ENCODE measurements around the gene SOS1.
"Not testable (repeated sequence)": the region's sequence is repeated elsewhere in the genome, so short reads cannot be mapped to it uniquely, and the experiment has no call there.

The SOS1 gene

GRCh38 chr2:39107156-39107555, 13.7 kb downstream of the SOS1 start:
- DNase-seq: peak in 23 of 56 donors; percentile 1 to 44 (median 9)

GRCh38 chr2:39099870-39100728, 20.8 kb downstream of the SOS1 start:
- no peak for DNase-seq

GRCh38 chr2:39099310-39099869, 21.5 kb downstream of the SOS1 start:
- no peak for DNase-seq

- DNase-seq: no peak
These were observed 25.2 kb downstream of the SOS1 start for GRCh38 chr2:39095624-39096023.

GRCh38 chr2:39094717-39095363, 26.0 kb downstream of the SOS1 start:
- DNase-seq: no peak

- DNase-seq: no peak
These were observed 27.5 kb downstream of the SOS1 start for GRCh38 chr2:39093218-39093898.

GRCh38 chr2:39091543-39091942, 29.3 kb downstream of the SOS1 start:
- no peak for DNase-seq

GRCh38 chr2:39091063-39091462, 29.8 kb downstream of the SOS1 start:
- no peak for DNase-seq

- DNase-seq: no peak
These were observed 40.7 kb downstream of the SOS1 start for GRCh38 chr2:39080152-39080551.

- no peak for DNase-seq
These were observed 50.9 kb downstream of the SOS1 start for GRCh38 chr2:39069890-39070465.

GRCh38 chr2:39069136-39069515, 51.7 kb downstream of the SOS1 start:
- DNase-seq: no peak

GRCh38 chr2:39068299-39069135, 52.3 kb downstream of the SOS1 start:
- no peak for DNase-seq

- DNase-seq: no peak
These were observed 55.2 kb downstream of the SOS1 start for GRCh38 chr2:39065616-39066015.

- no peak for DNase-seq
These were observed 58.5 kb downstream of the SOS1 start for GRCh38 chr2:39062320-39062719.

- DNase-seq: no peak
These were observed 59.6 kb downstream of the SOS1 start for GRCh38 chr2:39061280-39061679.

GRCh38 chr2:39059366-39059952, 61.4 kb downstream of the SOS1 start:
- no peak for DNase-seq

- no peak for DNase-seq
These were observed 62.8 kb downstream of the SOS1 start for GRCh38 chr2:39058101-39058500.

GRCh38 chr2:39052665-39053064, 68.2 kb downstream of the SOS1 start:
- DNase-seq: not testable (repeated sequence)

GRCh38 chr2:39050109-39050508, 70.7 kb downstream of the SOS1 start:
- no peak for DNase-seq

GRCh38 chr2:39039072-39039471, 81.8 kb downstream of the SOS1 start:
- no peak for DNase-seq

Data from nucleus accumbens (tissue), 56 donors.